Tongue (tissue), 2 donors: ENCODE measurements around the gene CBX4. TPM values are rescaled to one million over a fixed set of nuclear protein-coding genes. Genes with fewer than 3 reads are reported as not detected.
A peak's percentile ranks its signal among the peaks of the same experiment; 100 is the strongest.

Experiments used
- DNase-seq: peaks from one replicate; pipeline ENCODE4 v3.0.0-alpha.2; 2015
- total RNA-seq: library from RNA; depleted of rRNA; stranded (reverse); fragments of >200 nt; gene quantifications from one replicate; pipeline ENCODE4 v1.2.3, GENCODE V29; 2014

The CBX4 gene
- total RNA-seq, 1 donor from 2014 or later, result 9.7 TPM

DNA sequence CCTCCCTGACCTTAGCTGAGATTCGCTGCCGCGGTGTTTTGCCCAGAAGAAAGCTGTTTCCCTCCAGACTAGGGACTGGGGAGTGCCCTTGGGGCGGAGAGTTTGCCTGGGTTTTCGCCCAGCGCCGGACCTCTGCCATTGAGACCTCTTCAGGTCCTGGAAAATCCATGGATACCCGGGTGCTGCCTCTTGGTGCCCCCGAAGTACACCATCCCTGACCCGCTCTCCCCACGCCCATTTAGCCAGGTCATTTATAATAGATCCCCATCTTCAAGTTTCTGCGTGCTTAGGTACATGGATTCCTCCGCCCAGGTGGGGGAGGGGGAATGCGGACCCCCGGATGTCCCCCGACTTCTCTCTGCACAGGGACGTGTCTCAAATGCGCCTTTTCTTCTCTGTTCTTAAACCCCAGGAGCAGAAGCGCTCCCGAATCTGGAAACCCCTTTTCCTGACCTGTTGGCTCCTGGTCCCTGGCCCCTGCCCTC lies 27.3 kb downstream of the CBX4 start:
- DNase-seq, result no peak

DNA sequence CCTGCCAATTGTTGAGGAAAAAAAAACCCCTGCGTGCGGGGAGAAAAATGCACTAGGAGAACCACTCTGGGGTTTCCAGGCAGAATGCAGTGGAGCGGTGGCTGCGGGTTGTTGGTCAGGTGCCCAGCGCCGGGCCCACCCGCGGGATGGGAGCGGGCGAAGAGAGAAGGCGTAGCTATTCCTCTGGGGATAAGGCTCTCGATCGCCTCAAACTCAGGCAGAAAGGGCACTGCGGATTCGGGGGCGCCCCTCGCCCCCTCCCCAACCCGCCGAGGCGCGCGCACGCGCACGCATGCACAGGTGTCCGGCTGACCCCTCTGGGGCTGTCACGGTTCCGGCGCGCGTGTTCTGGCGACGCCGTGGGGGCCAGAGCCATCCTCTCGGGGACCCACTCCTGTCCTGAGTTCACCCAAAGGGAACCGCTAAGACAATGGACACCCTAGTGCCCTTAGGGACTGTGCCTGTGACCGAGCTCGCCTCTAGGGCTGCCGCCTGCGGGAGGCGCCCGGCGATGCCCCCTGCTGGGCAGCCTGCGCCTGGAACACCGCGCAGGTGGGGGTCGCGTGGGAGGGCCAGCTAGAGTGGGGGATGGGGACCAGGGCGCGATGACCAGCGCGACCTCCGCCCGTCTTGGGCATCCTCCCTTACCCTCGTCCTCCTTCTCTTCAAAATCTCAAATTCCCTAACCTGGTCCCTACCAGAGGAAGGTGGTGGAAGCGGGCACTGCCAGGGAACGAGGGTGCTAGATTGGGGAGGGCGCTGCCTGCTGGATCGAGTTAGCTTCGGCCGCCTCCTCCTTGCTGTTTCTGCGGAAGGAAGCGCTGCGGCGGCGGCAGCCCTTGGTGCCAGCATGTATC lies 28.0 kb downstream of the CBX4 start:
- no peak for DNase-seq

DNA sequence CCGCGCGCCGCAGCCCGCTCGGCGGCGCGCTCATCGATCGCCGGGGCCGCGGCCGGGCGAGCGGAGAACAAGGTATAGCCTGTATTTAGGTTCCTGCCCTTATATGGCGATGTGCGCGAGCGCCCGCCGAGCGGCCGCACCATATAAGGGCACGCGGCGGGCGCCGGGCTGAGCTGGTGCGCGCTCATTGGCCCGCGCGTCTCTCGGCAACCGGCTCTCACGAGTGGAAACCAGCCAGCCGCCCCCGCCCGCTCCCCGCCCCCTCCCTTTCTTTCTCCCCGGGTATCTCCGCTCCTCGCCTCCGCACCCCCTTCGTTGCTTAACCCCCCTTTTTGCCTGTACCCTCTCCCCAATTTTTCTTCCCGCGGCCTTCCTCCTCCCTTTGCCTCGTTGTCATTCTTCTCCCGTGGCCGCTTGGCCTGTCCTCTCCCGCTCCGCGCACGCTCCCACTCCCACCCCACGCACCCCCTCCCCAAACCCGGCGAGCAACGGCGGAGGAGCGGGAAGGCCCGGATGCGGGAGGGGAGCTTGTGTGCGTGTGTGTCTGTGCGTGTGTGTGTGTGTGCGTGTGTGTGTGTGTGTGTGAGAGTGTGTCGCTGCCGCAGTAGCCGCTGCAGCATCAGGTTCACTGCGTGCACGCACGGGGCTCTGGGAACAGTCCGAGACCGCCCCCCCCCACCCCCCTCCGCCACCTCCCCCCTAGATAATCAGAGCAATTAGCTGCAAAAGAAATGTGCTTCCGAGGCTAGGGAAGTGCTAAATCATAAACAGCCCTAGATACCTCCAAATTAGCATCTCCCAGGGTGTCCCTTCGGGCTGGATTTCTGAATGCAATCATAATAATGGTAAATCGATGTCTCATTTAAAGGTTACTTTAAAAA lies 28.9 kb downstream of the CBX4 start:
- DNase-seq, result peak; percentile 91

DNA sequence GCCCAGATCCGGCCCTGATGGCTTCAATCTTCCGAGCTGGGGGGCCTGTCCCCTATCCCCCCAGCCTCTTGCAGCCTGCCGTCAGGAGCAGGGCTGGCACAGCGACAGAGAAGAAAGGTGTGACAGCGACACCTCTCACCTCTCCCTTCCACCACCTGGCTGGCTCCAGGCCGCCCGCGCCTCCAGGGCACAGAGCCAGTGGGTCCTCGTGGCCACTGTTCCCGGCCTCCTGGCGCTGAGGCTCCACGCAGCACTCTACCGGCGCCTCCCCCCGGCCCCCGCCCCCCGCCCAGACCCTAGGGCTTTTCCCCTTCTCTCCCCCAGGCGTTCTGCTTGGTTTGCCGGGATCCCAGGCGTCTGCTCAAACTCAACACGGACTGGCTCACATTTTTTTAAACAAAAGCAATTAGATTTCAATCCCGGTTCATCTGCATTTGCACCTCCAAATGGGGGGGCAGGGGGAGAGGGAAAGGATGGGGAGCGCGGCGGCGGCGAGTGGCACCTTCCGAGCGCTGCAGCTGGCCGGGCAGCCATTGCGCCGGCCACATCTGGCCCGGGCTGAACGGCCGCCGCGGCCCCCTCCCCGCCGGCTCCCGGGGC lies 29.6 kb downstream of the CBX4 start:
- no peak for DNase-seq

DNA sequence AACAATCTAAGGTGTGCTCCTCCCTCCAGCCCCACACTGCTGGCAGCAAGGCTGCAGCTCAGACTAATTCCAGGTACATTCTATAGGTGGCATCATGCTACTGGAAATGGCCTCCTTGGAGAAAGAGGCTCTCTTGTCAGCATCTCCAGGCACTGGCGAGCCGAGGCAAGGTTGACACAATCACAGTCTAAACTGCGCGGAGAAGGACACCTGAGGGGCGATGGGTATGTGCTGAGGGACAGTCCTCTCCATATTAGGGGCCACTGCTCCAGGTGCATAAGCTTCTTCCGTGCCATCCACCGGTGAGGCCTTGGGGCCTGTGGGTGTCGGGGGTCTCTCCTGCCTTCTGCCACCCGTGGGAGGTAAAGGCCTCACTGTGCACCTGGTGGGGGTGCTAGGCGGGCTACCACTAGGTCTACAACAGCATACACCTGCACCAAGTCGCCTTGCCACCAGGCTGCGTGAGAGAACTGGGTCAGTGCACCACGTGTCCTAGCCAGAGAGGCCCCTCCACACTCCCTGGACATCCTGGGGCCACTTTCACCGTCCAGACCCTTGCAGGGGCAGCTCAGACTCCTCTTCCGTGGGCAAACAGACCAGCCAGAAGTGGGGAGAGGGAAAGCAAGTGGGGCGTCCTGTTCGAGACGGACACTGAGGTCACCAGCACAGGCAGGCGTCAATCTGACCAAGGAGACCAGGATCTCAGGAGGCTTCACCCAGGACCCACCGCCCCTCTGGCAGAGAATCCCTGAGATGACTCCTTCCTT lies 30.3 kb downstream of the CBX4 start:
- no peak for DNase-seq

DNA sequence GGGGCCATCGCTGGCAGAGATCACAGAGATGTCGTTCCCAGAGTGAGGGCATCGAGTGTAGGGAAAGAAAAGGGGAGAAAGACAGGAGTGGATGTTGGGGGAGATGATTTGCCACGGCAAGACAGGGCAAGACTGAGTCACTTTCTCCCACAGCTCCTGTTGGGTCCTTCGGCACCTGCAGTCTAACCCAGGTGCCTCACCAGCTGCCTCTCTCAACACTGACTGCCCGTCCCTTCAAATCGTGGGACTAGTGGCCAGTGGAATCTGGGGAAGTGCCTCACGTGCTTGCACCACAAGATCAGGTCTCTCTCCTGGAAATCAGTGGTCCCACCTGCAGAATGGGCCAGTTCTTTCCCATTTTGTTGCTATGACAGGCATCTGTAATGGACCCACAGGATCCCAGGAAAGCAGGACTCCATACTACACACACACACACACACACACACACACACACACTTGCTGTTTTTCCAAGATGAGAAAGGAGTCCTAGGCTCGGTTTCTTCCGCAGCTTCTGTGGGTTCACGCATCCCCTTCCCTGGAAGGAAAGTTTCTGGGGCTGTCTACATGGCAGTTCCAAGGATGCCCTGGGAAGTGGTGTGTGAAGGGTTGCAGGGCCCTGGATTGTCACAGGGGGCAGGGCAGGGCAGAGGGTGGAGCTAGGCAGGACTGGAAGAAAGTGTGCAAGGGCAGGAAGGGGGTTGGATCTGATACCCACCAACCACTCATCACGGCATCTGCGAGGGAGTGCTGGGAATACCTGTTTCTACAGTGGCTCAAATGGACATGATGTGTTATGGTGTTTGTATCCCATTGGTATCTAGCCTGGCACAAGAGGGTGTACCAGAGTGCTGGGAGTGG lies 32.1 kb downstream of the CBX4 start:
- DNase-seq, result no peak

DNA sequence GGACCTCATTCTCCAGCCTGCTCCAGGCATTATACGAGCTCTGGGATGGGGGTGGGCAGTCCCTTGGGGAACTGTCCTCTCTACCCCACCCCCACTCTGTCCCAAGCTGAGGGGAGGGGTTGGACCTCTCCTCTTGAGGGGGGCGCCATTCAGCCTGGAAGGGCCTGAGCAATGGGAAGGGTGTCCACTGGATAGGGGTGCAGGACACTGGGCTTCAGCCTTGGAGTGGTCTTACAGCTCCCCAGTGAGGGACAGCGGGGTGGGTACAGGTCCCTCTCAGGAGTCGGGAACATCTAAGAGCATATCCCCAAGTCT lies 32.8 kb downstream of the CBX4 start:
- no peak for DNase-seq

DNA sequence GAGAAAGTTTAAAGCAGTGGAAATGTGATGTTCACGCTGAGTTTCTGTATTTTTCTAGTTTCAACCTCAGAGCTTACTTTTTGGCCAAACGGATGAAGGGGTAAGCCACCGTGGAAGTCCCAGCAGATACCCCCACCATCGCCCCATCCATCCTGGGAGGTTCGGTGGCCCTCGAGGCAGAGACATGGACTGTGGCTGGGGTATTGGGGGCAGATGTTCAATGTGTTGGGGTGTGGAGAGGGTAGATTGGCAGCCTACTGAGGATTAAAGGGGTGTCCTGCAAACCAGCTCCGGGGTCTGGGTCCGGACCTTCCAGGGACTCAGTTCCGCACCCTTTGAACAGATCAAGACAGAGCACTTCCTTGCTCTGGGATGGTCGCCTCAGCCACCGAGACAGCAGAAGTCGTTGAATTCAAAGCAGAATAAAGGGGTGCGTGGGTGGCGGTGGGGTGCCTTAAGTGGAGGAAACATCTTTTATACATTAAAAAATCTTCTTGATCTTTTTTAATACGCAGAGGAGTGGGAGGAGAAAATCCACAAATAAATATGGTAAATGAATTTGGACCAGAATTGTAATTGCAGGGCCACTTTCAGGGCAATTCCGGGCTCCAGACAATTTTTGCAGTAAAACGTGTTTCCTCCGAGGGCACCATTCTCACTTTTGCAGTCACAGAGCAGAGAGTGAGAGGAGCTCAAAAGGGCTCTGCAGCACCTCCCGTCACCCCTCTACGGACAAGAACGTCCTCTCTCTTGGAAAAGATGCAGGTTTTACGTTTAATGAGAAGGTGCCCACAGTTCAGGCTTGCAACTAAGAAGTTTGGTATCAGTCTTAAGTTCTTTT lies 34.2 kb downstream of the CBX4 start:
- no peak for DNase-seq

DNA sequence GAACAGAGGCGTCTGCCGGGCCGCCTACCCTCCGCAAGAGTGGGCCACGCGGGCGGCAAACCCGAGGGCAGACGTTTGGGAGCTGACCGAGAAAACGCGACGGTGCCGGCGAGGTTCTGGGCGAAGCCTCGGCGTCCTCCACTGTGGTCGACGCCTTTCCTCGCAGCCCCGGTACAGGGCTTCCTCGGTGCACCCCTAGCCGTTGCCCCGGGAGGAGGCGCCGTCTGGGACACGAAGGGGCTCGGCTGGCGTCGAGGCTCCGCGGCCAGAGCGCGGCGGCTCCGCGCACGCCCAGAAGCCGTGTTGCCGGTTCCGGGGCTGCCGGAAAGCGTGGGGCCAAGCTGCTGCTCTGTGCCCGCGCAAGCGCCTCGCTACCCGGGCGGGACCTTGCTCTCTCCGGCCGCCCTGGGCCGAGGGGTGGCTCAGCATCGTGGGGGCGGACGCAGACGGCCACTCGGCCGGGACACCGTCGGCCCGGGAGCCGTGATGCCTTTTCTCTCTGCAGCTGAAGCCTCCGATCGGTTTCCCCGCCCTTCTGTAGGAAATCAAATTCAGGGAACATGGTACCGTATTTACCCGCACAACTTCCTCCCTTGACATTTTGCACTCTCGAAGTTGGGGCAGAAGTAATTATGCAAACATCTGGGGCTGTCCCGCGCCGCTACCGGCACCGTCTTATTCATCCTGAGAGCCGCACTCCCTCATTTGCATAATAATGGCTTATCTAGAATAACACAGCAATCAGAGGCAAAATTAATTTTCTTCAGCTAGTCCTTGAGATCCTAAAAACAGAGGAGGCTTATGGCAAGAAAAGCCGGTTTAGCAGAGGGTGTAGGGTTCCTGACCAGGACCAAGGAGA lies 35.0 kb downstream of the CBX4 start:
- no peak for DNase-seq

DNA sequence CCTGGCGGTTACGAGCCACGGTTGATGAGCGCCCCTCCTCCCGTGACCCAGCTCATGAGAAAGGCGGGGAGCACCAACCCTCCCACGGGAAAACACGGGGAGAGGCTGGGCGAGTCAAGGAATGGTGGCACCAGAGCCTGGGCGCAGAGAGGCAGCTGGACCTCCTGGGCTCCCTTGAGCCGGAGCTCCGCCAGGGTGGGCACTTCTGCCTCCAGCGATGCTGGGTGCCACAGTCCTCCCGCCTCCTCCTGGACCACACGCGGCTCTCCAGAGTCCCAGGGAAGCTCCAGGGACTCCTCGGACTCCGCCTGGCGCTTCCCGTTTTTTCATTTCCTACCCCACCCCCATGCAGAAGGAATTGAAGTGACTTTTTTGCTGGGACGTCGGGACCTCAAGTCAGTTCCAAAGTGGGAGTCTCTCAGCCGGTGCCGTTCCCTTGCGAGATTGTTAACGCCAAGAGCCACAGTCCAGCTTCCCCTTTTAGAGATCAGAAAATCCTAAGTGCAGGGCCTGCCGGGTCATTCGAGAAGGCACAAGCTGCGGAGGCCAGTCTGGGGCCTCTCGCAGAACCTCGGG lies 35.7 kb downstream of the CBX4 start:
- no peak for DNase-seq

DNA sequence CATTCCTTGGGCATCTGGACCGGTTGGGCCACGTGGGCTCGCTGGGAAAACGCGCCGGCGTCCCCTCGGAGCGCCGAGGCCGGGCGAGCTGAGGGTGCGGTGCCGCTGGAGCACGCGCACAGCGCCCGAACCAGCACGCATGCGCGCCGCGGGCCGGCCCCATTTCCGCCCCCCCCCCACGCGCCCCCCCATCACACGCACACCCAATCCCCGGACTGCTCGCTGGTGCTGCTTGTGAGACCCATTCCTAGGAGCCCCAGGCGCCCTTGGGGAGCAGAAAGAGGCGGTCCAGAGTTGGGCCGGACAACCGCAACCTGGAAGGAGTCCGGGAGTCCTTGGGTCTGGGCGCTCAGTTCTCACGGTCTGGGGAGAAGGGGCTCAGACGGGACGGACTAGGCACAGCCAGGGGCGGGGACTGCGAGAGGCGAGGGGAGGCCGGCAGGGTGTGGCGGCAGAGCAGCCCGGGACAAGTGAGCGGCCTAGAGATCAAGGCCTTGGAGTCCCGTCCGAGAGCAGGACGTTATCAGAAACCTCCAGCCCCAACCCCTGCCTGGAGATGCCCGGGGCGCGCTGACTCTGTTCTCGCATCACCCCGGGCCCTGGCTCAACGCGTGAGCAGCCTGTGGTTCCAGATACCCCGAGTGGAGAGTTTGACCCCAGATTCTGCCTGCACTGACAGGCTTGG lies 36.4 kb downstream of the CBX4 start:
- no peak for DNase-seq

DNA sequence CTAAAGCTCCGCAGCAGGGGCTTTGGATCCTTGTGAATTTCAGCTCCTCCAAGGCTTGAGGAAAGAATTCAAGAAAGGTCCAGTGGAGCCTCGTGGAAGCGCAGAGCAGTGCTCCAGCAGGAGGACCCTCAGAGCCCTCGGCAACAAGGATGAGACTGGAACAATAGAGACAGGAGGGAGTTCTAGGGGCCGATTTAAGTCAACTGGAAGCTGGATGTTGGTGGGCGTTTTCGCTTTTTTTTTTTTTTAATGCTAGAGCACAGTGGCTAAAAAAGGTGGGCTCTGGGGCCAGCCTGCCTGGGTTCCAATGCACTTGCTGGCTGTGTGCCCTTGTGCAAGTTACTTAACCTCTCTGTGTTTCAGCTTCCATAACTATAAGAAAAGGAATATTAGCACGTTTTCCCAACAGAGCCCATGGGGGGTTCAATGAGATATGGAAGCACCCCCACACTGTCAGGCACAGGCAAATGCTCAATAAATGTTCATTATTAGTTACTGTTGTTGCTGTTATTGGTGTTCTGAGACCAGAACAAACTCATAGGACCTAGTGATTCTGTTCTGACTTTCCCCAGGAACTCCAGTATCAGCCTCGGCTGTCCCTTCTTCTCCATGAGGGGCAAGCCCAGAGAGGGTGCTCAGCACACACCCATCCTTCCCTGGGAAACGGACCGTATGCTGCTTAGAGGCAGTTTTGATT lies 37.1 kb downstream of the CBX4 start:
- DNase-seq, result no peak

DNA sequence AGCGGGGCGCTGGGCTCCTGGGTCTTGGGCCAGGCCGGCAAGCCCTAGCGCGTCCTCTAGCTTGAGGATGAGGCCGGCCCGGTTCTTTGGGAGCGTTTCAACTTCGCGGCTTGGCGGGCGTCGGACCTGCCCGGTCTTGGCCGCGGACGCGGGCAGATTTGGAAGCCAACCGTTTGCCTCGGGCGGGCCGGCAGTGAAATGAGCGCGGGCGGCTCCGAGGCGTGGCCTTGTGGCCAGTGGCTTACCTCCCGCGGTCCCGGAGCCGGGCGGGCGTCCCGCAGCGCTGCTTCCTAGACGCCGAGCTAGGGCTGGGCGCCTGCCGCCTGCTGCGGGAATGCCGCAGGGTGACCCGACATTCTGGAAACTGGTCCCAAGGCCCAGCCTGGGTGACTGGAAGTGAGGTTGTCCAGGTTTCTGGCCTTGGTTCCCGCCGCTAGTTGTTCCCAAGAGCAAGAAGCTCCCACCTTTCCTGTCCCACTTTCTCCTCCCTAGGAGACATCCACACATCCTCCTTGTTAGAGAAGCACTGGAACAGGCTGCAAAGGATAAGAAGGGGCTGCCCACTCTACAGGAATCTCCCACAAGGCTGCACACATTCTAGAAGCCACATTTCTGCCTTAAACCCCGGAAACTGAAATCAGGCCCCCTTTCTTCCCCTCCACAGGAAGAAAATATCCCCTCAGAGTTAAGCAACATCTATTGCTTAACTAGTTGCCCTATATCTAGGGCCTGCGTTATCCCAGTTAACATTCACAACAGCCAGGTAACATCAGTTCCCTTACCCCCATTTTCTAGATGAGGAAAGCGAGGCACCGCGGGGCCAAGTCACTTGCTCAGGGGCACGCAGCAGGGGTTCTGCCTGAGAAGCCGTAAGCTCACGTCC lies 37.8 kb downstream of the CBX4 start:
- no peak for DNase-seq

DNA sequence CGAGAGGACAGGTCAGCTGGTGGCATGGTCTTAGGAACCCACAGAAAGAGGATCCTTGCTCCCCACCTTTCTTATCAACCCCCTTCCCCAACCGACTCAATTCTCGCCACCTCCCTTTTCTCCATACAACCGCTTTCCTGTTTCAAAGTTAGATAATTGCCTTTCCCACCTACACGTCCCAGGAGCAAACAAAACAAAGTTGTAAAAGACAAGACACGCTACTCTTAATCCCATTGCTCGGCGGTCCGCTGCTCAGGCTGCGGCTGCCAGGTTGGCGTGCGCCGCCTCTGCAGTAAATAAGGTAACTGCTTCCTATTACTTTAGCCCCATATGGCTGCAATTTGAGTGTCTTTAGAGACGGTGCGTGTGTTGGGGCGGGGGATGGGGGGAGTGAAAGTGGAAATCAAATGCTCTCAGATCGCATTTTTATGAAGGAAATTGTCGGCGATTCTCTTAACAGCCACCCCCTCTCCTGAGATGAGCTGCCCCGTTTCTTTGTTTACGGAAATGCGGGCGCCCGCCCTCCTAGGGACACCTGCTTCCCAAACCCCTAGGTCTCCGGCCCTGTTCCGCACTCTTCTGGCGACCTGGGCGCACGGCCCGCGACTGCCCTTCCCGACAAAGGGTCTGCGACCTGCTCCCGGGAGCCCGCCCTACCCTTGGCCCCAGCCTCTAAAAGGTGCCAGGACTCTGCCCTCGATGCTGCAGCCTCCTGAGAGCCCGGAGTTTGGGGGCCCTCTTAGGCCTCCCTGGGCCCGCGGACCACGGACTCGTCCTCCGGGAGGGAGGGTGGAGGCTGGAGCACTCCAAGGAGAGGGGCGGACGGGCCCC lies 38.7 kb downstream of the CBX4 start:
- peak; percentile 80 for DNase-seq

DNA sequence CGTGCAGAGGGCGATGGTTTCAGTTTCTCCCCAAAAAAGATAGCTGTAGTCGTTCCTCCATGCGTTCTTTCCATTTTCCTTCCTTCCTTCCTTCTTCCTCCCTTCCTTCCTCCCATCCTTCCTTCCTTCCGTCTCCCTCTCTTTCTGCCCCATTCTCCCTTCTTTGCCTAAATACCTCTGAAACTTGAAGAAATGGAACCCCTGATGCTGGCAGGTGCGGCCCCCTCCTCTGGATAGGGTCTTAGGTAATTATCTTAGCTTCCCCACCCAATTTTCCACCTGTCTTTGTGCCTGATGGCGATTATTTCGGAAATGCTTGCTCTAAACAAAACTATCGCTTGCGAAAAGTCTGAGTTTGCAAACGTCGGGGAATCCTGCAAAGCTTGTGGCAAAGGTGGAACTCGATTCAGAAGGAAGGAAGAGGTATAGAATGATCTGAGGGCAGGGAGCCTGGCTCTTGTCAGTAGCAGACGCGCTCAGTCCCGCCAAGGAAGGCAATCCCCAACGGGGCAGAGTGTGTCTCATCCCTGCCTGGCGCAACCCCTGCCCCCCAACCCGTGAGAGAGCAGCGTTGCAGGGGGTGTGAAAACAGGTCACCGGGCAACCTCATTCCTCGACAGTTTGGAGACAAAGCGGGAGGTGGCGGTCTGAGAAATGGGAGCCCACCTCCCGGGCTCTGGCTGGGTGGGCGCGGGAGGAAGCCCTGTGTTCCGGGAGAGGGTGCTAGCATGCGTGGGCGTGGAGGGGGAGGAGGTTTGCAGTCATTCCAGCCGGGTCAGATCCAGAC lies 39.5 kb downstream of the CBX4 start:
- DNase-seq, result no peak
